Myocyte (in vitro differentiated cells): ENCODE results near the gene ZEB1. TPM values are rescaled to one million over a fixed set of nuclear protein-coding genes. Genes with fewer than 3 reads are reported as not detected.
A peak's percentile ranks its signal among the peaks of the same experiment; 100 is the strongest.
"Not testable (repeated sequence)": the region's sequence is repeated elsewhere in the genome, so short reads cannot be mapped to it uniquely, and the experiment has no call there.

Experiments used
- DNase-seq: peaks from one replicate; pipeline ENCODE4 v3.0.0-alpha.2; 2012; ENCODE audit warnings: low read depth
- total RNA-seq: library from RNA; depleted of rRNA; stranded (reverse); fragments of >200 nt; gene quantifications from 2 replicates; pipeline ENCODE4 v1.2.3, GENCODE V29; 2014

Gene ZEB1
- total RNA-seq, 1 donor from 2014 or later = 186 TPM

- DNase-seq = not testable (repeated sequence)
These were observed 44.7 kb downstream of the ZEB1 start for GRCh38 chr10:31363696-31364095.

DNA sequence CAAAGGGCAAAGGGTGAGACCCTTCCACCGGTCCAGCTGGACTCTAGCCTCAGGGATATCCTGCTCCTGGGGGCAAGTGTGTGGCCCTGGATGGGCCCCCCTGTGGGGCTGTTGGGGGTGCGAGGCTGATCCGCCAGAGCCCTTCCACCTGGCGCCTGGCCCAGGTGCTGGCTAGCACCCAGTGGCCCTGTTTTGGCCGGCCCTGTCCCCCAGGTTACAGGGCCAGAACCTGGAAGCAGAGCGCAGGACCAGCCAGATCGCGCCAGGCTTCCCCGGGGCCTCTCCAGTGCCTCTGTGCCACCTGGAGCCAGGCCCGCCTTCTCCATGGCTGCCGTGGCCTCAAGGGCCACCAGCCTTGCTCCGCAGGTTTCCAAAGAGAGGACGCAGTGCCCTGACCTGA, 45.2 kb downstream of the ZEB1 start:
- DNase-seq = not testable (repeated sequence)

GRCh38 chr10:31366703-31367102, 47.7 kb downstream of the ZEB1 start:
- DNase-seq = no peak

GRCh38 chr10:31368724-31369123, 49.7 kb downstream of the ZEB1 start:
- DNase-seq = no peak

- no peak for DNase-seq
These were observed 53.4 kb downstream of the ZEB1 start for GRCh38 chr10:31372439-31372838.

DNA sequence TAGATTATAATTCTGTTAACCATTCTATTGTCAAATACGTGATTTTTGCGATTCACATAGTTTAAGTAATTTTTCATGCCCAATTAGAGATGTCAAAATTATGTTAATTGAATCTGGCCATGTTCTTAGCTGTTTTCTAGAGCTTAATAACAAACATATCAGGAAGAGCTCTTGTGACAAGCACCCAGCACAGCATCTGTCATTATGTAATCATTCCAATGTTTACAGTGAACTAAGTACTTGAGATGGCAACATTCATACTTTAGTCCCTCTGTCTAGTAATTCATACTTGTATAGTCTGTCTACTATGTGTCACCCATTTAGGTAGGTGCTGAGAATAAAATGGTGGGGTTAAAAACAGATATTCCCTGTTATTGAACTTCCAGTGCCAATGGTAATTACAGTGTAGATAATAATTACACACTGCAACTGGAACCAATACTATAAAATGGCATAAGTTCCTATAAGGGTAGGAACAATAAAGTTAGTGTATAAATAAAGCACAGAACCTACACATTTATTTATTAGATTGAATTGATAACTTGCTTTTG, 55.2 kb downstream of the ZEB1 start:
- DNase-seq = no peak

GRCh38 chr10:31381171-31381570, 62.2 kb downstream of the ZEB1 start:
- no peak for DNase-seq

DNA sequence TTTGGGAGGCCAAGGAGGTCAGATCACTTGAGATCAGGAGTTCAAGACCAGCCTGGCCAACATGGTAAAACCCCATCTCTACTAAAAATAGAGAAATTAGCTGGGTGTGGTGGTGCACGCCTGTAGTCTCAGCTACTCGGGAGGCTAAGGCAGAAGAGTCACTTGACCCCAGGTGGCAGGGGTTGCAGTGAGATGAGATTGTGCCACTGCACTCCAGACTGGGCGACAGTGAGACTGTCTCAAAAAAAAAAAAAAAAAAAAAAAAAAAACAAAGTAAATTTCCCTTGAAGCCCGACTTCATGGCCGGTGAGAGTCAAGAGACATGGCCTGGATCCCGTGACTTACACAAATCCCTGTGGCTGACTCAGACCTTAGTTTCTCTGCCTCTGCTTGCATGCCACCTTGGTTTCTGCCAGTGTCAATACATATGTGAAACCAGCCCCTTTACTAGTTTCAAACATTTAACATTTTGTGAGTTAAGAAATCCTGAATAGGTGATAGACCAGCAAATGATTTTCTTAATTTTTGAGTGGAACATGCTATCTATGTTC, 62.8 kb downstream of the ZEB1 start:
- DNase-seq = peak; percentile 33

DNA sequence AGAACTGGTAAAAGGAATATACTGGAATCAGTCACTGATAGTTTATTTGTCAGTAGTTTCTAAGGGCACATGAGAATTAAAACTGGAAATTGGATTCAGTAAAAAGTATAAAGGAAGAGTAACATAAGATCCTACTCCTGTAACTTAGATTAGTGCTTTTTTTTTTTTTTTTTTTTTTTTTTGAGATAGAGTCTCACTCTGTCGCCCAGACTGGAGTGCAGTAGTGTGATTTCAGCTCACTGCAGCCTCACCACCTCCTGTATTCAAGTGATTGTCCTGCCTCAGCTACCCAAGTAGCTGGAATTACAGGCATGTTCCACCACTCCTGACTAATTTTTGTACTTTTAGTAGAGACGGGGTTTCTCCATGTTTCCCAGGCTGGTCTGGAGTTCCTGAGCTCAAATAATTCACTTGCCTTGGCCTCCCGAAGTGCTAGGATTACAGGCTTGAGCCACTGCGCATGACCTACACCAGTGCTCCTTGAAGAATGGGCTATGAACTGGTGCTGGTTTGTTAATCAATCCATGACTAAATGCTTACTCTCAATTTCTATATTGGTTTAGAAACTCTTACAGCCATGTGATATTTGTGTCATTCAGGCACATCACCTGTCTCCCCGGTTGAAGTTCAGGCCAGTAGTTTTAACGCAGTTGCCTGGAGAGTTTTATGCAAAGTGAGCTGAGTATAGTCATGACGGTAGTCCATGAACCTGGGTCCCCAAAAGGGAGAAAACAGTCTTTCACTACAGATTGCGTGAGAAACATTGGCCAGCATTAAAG, 65.0 kb downstream of the ZEB1 start:
- no peak for DNase-seq

DNA sequence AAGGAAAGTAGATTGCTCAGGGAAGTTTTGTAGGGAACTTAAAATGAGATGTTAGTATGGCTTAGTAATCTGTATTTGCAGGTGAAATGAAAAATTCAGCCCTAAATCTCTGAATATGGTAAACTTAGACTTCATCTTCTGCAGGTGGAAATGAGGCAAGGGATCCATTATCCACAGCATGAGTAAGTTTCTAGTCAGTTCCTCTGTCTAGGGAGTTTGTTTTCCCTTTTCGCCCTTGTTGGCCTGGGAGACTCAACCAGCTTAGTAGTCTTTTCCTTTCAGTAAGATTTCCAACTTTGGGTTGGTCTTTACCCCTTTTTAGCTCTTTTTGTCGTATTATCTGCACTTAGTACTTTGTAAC, 65.6 kb downstream of the ZEB1 start:
- no peak for DNase-seq

DNA sequence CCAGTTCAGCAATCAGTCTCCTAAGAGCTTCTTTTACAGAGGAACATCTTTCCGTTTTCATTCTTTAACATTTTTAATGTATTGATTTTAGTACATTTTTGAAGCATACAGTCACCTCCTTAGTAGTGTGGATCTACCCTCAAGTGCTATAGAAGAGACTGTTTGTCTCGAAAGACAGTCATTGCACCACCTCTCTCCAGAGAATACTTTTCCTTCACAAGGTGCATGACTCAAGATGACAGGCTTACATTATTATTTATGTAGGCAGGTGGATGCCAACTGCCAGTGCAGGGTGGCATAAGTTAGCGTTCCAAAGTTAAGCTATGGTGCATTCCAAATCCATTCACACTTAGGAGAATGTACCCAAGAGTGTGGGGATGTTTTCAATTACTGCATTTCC, 71.8 kb downstream of the ZEB1 start:
- no peak for DNase-seq

DNA sequence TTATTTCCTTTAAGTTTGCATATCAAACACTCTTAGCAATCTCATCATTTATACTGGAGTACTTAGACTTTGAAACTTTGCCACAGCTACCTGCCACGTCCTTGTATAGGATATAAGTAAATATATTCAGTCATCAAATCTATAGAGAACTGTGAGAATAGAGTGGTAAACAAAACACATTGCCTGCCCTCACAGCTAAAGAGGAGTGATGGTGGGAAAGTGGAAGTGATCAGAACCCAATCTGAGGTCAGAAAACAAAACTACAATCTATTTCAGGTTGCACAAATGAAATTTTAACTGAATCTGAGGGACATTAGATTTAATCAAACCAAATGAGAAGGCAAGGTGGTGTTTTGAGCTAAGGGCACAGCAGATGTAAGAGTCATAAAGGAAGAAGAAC, 74.8 kb downstream of the ZEB1 start:
- DNase-seq = no peak

DNA sequence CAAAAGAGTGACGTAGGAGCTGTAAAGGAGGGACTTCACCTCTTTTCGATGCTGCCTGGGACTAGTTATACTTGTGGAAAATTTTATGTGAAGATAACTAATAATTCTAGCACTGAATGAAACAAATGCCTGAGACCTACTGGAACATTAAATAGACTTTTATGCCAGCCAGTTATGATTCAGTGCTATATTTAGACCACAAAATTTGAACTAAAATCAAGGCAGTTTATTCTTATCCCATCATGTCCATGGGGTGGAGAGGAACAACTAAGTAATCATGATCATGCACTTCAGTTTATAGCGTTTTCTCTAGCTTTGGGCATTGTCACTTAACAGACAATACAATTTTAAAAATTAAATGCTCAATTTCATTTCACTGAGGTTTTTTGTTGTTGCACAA, 76.7 kb downstream of the ZEB1 start:
- DNase-seq = peak; percentile 58

GRCh38 chr10:31396376-31396775, 77.4 kb downstream of the ZEB1 start:
- DNase-seq = no peak

DNA sequence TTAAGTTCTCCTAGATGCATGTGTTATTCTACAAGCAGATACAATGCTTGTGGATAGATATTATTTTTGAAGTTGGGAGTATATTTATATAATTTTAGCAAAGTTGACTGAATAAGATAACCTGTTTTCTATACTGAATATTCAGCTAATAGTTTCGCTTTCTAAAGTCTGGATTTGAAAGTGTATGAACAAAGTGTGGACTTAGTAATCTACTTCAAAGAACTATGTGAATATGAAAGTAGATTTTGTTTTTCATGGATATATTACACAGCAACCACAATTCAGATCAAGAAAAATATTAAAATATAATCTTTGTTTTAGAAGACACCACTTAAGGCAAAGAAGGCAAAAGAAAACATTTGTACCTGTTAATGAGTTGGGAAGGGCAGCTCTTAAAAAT, 78.8 kb downstream of the ZEB1 start:
- DNase-seq = no peak

DNA sequence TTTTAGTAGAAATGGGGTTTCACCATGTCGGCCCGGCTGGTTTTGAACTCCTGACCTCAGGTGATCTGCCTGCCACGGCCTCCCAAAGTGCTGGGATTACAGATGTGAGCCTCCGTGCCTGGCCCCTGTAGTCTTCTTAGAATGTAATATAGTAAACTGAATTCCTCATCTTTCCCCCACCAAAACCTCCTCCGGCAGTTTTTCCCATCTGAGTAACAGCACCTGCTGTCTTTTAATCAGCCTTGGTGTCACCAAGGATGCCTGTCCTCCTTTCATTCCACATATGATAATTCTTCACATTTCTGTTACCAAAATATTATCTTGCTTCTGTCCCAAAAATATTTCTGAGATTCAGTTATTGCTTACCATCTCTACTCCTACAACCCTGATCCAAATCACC, 80.2 kb downstream of the ZEB1 start:
- peak; percentile 58 for DNase-seq

- DNase-seq = peak; percentile 77
These were observed 80.6 kb downstream of the ZEB1 start for GRCh38 chr10:31399631-31400030.

- no peak for DNase-seq
These were observed 82.3 kb downstream of the ZEB1 start for GRCh38 chr10:31401287-31401686.

DNA sequence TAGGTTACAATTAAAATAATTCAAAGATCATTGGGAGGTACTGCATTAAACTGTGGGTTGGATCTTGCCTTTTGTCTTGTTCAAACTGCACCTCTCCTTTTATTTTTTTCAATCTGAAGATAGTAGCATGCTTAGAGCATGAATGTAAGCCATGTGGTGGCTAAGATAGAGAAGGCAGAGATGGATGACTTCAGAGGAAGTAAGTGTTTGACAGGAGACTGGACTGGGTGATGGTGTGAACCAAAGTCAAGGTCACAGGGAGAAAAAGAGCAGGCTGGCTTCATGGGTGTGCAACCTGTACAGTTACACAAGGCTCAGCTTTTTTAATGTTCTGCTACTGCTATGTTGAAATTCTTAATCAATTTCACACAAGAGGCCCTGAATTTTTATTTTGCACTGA, 85.6 kb downstream of the ZEB1 start:
- DNase-seq = peak; percentile 27

DNA sequence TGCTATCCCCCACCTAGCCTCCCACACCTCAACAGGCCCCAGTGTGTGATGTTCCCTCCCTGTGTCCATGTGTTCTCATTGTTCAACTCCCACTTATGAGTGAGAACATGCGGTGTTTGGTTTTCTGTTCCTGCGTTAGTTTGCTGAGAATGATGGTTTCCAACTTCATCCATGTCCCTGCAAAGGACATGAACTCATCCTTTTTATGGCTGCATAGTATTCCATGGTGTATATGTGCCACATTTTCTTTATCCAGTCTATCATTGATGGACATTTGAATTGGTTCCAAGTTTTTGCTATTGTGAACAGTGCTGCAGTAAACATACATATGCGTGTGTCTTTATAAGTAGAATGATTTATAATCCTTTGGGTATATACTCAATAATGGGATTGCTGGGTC, 86.8 kb downstream of the ZEB1 start:
- DNase-seq = not testable (repeated sequence)

- DNase-seq = not testable (repeated sequence)
These were observed 93.4 kb downstream of the ZEB1 start for GRCh38 chr10:31412397-31412796.

GRCh38 chr10:31413325-31413724, 94.3 kb downstream of the ZEB1 start:
- no peak for DNase-seq

GRCh38 chr10:31418481-31418880, 99.5 kb downstream of the ZEB1 start:
- no peak for DNase-seq
